ENCODE results near the gene PIGL.
"Not testable (repeated sequence)": the region's sequence is repeated elsewhere in the genome, so short reads cannot be mapped to it uniquely, and the experiment has no call there.

The PIGL gene

GRCh38 chr17:16217002-16217635, at the start of gene PIGL:
Gene PIGL, plus strand, starts transcription at chr17:16217210. Its CDS starts 17 bp downstream, at chr17:16217227.
- DNase-seq = peak; percentile 79 to 91

DNA sequence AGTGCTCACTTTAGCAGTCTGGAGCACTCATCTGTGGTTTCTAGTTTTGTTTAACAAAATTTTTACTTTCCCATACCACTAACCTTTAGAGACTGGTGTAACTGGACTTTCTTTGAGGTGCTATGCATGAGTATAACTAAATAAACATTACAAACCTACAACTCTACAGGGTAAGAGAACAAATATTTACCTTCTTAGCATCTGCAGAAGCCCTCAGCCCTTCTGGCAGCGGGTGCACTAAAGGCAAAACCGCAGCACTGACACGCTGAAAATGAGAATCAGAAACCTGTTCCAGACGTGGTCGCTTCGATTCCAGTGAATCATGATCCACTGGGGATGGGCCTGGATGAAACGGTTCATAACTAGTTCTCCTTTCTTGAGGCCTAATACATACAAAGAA, 45.4 kb upstream of the PIGL start:
- no peak for DNase-seq

- no peak for DNase-seq
Measured at GRCh38 chr17:16178836-16179235, 38.2 kb upstream of the PIGL start.

DNA sequence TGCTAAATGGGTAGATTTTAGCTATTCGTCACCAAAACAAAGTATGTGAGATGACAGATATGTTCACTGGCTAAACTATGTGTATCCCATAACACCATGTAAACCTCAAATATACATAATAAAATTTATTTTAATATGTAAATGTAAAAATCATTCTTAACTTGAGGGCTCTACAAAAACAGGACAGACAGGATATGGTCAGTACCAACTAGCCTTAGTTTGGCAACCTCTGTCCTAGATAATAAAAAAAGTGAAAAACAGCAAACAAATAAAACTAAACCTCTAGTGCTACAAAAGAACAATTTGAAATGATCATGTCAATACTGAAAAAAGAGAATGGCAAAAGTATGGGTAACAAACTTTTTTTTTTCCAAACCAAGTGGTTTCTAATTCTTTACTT, 35.4 kb upstream of the PIGL start:
- no peak for DNase-seq

DNA sequence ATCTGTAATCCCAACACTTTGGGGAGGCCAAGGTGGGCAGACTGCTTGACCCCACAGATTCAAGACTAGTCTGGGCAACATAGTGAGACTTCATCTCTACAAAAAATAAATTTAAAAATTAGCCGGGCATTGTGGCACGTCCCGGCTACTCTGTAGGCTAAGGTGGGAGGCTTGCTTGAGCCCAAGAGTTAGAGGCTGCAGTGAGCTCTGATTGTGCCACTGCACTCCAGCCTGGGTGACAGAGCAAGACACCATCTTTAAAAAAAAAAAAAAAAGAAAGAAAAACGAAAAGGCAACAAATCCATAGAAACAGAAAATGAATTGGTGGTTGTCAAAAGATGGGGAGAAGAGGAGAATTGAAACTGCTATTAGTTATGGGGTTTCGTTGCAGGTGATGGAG, 29.4 kb upstream of the PIGL start:
- DNase-seq = no peak

- no peak for DNase-seq
Measured at GRCh38 chr17:16189791-16190348, 27.1 kb upstream of the PIGL start.

- DNase-seq = no peak
Measured at GRCh38 chr17:16190703-16191360, 26.2 kb upstream of the PIGL start.

DNA sequence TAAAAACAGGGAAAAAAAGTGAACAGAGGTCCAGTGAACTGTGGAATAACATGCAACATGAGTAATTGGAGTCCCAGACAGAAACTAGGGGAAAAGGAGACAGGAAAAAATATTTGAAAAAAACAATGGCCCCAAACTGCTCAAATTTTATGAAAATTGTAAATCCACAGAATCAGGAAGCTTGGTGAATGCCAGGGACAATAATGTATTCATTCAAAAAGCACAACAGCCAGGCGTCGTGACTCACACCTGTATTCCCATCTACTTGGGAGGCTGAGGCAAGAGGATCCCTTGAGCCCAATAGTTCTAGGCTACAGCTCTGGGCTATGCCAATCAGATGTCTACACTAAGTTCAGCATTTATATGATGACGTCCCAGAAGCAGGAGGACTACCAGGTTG, 25.4 kb upstream of the PIGL start:
- DNase-seq = no peak

- DNase-seq = not testable (repeated sequence)
Measured at GRCh38 chr17:16194307-16194835, 22.6 kb upstream of the PIGL start.

GRCh38 chr17:16197276-16197675, 19.7 kb upstream of the PIGL start:
- DNase-seq = no peak

DNA sequence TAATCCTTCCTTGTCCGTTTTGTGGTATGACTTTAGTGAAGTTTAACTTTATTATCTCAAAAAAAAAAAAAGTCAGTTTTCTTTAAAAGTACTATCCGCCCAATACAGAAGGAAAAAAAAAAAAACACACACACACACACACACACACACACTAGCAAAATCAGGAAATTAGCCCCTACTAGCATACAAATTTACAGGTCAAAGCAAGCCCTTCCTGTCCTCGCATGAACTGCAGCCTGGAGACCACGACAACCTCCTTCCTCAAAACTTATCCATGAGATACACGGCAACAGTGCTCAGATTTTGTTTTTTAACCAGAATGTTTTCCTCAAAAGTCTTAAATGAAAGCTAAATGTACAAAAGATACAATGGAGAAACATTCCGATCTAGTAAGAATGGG, 17.9 kb upstream of the PIGL start:
- no peak for DNase-seq

- not testable (repeated sequence) for DNase-seq
Measured at GRCh38 chr17:16201693-16202131, 15.3 kb upstream of the PIGL start.

DNA sequence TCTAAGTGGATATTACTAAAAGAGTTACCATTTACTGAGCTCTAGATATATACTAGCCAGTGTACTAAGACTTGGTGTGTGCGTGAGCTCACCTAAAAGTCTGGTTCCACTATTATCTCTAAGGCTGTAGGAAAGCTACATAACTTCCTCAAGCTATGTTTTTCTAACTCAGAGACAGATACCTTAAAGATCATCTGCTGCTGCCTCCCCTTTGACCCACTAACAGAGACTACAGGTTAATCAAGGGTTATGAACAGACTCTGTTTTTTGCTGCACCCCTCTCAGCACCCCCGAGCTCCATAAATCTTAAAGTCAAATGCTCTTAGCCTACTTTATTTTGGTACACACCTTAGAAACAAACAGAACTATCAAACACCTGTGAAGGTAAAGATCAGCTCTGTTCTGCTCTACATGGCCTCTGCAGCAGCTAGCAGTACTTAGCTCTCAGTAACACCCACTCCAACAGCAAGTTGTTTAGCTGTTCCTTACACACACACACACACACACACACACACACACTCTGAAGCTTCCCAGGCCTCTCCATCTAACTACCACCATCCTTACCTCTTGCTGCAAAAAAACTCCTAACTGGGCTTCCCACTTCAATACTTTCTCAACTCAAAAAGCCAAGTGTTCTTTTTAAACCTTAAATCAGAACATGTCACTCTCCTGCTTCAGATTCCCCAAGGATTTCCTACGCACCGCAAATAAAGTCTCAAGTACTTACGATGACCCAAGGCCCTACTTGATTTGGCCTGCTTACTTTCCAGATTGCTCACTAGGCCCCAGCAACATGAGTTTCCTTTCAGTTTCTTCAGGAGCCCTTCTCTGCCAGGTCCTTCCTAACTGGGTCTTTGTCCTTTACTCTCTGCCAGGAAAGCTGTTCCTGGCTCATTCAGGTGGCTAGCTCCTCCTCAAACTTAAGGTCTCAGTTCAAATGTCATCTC, 14.2 kb upstream of the PIGL start:
- DNase-seq = not testable (repeated sequence)

DNA sequence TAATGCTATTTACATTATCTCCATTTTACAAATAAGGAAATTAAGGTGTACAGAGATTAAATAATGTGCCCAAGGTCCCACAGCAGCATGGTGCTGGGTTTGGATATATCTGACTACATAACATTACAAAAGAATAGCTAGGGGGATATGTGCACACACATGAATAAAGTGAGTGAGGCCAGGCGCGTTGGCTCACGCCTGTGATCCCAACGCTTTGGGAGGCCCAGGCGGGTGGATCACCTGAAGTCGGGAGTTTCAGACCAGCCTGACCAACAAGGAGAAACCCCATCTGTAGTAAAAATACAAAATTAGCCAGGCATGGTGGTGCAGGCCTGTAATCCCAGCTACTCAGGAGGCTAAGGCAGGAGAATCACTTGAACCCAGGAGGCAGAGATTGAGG, 12.2 kb upstream of the PIGL start:
- DNase-seq = not testable (repeated sequence)

GRCh38 chr17:16211590-16211989, 5.4 kb upstream of the PIGL start:
- DNase-seq = no peak

GRCh38 chr17:16212793-16213192, 4.2 kb upstream of the PIGL start:
- no peak for DNase-seq

- DNase-seq = peak in 1 of 2 experiments; percentile 40
Measured at GRCh38 chr17:16214190-16215001, 2.6 kb upstream of the PIGL start.

DNA sequence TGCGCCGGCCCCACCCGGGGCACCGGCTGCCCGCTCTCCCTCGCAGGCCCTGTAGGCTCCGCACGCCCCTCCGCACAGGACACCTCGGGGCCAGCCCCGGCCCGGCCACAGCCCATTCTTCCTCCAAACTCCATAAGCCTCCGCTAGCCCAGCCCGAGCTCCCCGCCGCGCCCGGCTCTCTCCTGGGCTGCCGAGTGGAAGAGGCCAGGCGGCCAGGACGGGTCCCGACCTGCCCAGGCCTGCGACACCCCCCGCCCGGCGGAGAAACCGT, 2.1 kb upstream of the PIGL start:
- DNase-seq = peak; percentile 9 to 40

DNA sequence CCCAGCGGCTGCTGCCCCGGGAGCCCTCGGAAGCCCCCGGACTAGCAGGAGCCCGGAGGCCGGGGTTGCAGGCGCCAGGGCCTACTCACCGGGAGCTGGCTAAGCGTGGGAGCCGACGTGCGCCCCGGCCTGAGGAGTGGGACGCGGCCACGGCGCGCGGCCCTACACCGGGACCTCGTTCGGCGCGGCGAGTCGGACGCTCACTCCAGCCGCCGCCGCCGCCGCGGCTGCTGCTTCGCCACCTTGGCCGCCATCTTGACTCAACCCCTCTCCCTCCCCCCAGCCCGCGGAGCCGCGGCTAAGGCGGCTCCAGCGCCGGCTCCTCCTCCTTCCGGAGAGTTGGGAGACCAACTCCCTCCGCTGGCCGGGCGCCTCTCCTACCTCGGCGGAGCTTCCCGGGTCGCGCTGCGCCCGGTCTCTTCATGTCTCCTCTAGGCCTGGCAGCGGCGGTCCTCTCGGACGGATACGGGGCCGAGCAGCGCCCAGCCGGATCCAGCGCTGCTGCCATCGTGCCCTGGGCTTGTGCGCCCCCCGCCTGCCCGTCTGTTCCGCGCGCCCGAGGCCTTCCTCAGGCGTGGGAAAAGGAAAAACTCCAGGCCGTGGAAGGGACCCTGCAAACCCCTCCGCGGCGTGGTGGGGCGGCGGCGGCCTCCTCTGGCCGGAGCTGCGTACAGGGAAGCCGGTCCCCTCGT, 1.6 kb upstream of the PIGL start, which contains the start of gene NCOR1:
TSS of gene NCOR1 (minus strand) at position 262 of the 692 bp plus-strand sequence. CDS start 20,965 bp downstream, outside the sequence.
- DNase-seq = peak; percentile 88 to 91

- peak in 1 of 2 experiments; percentile 58 for DNase-seq
Measured at GRCh38 chr17:16215965-16216316, 1.1 kb upstream of the PIGL start.

- not testable (repeated sequence) for DNase-seq
Measured at GRCh38 chr17:16216341-16217001, 539 bp upstream of the PIGL start.
